Measurements from ENCODE around the gene LSM3.

The LSM3 gene

DNA sequence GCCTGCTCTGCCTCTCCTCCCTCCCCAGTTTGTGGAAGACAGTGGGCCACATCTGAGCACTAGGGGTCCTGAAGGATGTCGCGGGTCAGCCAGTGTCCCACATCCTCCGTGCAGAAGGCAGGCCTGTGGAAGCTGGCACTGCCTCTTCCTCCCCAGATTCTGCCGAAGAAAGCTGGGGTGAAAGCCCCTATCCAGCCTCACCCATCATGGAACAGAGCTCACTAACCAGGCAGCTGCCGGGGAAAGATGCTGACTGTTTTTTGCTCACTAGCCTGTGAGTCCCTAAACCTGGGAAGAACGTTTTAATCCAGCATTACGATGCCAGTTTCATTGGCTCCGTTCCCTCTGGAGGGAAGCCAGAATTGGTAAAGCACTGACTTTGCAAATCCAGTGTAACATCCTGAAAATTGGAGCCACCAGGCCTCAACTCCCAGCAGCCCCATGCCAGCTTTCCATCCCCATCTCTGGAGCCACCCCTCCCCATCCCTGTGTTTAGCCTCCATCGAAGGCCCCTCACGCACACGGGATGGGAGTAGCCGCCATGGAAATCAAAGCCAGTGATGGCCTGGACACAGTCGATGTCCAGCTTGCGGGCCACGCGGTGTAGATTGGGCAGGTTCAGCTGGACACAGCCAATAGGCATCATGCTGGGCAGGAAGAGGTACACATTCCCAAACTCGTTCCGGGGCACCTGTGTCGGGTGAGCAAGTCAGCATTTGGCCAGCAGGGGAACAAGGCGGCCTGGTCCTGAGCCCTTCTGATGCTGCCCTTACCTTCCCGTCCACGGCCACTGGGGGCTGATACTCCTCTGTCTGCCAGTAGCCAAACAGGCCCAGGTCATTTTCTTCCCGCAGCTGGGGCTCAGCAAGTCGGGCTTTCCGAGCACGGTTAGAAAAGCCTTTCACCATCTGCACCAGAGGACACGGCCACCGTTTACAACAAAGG is 30.3 kb upstream of the LSM3 start:
- no peak overlapping the region for H3K27ac ChIP-seq (replicated peaks)

DNA sequence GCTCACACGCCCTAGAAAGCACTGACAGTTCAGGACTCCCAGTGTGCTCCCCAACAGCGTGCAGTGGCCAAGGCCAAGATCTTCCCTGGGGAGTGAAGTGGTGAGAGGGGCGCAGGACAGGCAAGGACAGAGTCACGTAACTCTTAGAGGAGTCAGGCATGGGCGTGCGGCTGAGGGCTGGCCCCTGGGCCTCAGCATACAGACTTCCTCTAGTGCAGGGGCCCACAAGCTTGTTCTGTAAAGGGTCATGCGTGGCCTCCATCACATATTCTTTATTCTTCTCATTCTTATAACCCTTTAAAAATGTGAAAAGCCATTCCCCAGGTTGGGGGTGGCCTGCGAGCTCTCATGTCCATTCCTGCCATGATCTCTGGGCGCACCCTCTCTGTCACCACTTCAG is 28.5 kb upstream of the LSM3 start:
- Histone ChIP-seq H3K27me3 (ENCODE audit: insufficient read depth, poor library complexity, severe bottlenecking) (no peaks in the 10 kb centered on the region), H3K4me3 (replicated peaks; ENCODE audit: insufficient read depth, low read length) (no peak overlapping the region), H3K27ac (replicated peaks) (no peak overlapping the region)
- DNase-seq (ENCODE audit: low read depth in 1 of 2, low spot score in 1 of 2): no peak
- TF ChIP-seq, protein P1, sequence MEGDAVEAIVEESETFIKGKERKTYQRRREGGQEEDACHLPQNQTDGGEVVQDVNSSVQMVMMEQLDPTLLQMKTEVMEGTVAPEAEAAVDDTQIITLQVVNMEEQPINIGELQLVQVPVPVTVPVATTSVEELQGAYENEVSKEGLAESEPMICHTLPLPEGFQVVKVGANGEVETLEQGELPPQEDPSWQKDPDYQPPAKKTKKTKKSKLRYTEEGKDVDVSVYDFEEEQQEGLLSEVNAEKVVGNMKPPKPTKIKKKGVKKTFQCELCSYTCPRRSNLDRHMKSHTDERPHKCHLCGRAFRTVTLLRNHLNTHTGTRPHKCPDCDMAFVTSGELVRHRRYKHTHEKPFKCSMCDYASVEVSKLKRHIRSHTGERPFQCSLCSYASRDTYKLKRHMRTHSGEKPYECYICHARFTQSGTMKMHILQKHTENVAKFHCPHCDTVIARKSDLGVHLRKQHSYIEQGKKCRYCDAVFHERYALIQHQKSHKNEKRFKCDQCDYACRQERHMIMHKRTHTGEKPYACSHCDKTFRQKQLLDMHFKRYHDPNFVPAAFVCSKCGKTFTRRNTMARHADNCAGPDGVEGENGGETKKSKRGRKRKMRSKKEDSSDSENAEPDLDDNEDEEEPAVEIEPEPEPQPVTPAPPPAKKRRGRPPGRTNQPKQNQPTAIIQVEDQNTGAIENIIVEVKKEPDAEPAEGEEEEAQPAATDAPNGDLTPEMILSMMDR (IDR thresholded peaks at IDR 0.05; ENCODE audit: insufficient read depth, low read length): no peak
- no peak for TF ChIP-seq SPI1 (IDR thresholded peaks at IDR 0.05; ENCODE audit: borderline replicate concordance, low read depth)
- TF ChIP-seq POLR2AphosphoS5 (IDR thresholded peaks at IDR 0.05; ENCODE audit: low read depth): no peak
- TF ChIP-seq GABPA (IDR thresholded peaks at IDR 0.05; ENCODE audit: low read depth): no peak
- TF ChIP-seq, protein P2, sequence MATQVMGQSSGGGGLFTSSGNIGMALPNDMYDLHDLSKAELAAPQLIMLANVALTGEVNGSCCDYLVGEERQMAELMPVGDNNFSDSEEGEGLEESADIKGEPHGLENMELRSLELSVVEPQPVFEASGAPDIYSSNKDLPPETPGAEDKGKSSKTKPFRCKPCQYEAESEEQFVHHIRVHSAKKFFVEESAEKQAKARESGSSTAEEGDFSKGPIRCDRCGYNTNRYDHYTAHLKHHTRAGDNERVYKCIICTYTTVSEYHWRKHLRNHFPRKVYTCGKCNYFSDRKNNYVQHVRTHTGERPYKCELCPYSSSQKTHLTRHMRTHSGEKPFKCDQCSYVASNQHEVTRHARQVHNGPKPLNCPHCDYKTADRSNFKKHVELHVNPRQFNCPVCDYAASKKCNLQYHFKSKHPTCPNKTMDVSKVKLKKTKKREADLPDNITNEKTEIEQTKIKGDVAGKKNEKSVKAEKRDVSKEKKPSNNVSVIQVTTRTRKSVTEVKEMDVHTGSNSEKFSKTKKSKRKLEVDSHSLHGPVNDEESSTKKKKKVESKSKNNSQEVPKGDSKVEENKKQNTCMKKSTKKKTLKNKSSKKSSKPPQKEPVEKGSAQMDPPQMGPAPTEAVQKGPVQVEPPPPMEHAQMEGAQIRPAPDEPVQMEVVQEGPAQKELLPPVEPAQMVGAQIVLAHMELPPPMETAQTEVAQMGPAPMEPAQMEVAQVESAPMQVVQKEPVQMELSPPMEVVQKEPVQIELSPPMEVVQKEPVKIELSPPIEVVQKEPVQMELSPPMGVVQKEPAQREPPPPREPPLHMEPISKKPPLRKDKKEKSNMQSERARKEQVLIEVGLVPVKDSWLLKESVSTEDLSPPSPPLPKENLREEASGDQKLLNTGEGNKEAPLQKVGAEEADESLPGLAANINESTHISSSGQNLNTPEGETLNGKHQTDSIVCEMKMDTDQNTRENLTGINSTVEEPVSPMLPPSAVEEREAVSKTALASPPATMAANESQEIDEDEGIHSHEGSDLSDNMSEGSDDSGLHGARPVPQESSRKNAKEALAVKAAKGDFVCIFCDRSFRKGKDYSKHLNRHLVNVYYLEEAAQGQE (IDR thresholded peaks at IDR 0.05; ENCODE audit: insufficient replicate concordance, low read depth): no peak

More for the DNA sequence above, 30.3 kb upstream of the LSM3 start:
- no peak for DNase-seq (ENCODE audit: low read depth in 1 of 2, low spot score in 1 of 2)
- no peak for TF ChIP-seq SPI1 (IDR thresholded peaks at IDR 0.05; ENCODE audit: borderline replicate concordance, low read depth)
- TF ChIP-seq, protein P1 (IDR thresholded peaks at IDR 0.05; ENCODE audit: insufficient read depth, low read length): no peak
- no peaks in the 10 kb centered on the region for H3K27me3 ChIP-seq (ENCODE audit: insufficient read depth, poor library complexity, severe bottlenecking)
- no peak overlapping the region for H3K4me3 ChIP-seq (replicated peaks; ENCODE audit: insufficient read depth, low read length)

DNA sequence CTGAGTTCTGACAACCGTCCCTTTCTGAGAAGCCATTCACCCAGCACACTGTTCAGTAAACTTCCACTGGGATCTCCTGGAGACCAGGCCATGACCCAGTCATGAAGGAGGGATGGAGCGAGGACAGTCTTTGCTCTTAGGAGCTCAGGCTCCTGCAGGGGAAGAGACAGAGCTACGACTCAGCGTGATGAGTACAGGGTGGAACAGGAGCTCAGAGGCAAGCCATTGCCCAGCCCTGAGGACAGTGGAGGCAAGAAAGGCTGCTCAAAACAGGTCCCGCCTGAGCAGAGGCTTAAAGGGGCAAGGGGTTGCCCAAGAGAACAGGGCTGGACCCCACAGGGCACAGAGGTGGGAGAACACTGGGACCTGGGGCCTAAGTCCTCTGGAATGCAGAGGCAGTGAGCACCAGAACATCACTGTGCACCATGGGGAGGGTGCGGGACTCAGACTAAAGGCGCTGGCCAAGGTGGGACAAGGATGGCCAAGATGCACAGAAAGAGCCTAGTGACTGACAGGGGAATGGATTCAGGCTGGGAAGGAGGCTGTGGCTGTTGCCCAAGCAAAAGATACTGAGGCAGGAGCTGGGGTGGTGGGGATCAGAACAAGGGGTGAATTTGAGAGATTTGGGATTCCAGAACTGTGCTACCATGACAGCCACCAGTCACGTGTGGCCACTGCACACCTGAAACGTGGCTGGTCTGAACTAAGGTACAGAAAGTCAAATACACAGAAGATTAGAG is 28.0 kb upstream of the LSM3 start:
- TF ChIP-seq, protein P2 (IDR thresholded peaks at IDR 0.05; ENCODE audit: insufficient replicate concordance, low read depth): no peak
- TF ChIP-seq, protein P1 (IDR thresholded peaks at IDR 0.05; ENCODE audit: insufficient read depth, low read length): no peak
- no peak for TF ChIP-seq SPI1 (IDR thresholded peaks at IDR 0.05; ENCODE audit: borderline replicate concordance, low read depth)
- TF ChIP-seq POLR2AphosphoS5 (IDR thresholded peaks at IDR 0.05; ENCODE audit: low read depth): no peak
- no peak for TF ChIP-seq GABPA (IDR thresholded peaks at IDR 0.05; ENCODE audit: low read depth)
- Histone ChIP-seq H3K27ac (replicated peaks) (no peak overlapping the region), H3K4me3 (replicated peaks; ENCODE audit: insufficient read depth, low read length) (no peak overlapping the region), H3K27me3 (ENCODE audit: insufficient read depth, poor library complexity, severe bottlenecking) (no peaks in the 10 kb centered on the region)
- no peak for DNase-seq (ENCODE audit: low read depth in 1 of 2, low spot score in 1 of 2)
